BJ (cell line): ENCODE data around the gene KCTD17. TPM values are rescaled to one million over a fixed set of nuclear protein-coding genes. Genes with fewer than 3 reads are reported as not detected.

ENCODE experiments used
- CTCF ChIA-PET: fragments of 350-600 bp; formaldehyde crosslinking; extraction: SDS; loops from one replicate; lab custom pipeline; 2021; ENCODE audit warnings: antibody characterized with exemption, inconsistent platforms; lab: Yijun Ruan, JAX
- POLR2A ChIA-PET: fragments of 300-600 bp; sonication (Branson Sonifier 250); formaldehyde crosslinking; extraction: SDS; loops from one replicate; lab custom pipeline; 2021; ENCODE audit warnings: antibody characterized with exemption; lab: Charles Lee
- DNase-seq: peaks from one replicate; pipeline ENCODE4 v3.0.0-alpha.2; 2011; ENCODE audit warnings: low read depth
- H3K27me3 ChIP-seq: 2 replicates; pipeline ENCODE4 v1.6.0; 2011; ENCODE audit warnings: low read length; ENCODE audit not compliant: control insufficient read depth, insufficient read depth
- H3K36me3 ChIP-seq: 2 replicates; pipeline ENCODE4 v1.5.1; 2011; ENCODE audit warnings: low read length; ENCODE audit not compliant: control insufficient read depth, insufficient read depth
- H3K4me3 ChIP-seq: 2 replicates; pipeline ENCODE4 v1.5.1; 2011; ENCODE audit warnings: low read depth, mild to moderate bottlenecking, control low read depth, low read length
- CTCF ChIP-seq: IDR thresholded peaks from 2 replicates; pipeline ENCODE4 v1.5.1; 2011; ENCODE audit warnings: low read depth, mild to moderate bottlenecking, control low read depth, inconsistent platforms, low read length, moderate library complexity; ENCODE audit not compliant: insufficient read depth
- polyA plus RNA-seq: library from polyadenylated mRNA; depleted of rRNA; stranded (reverse); fragments of >200 nt; gene quantifications from 2 replicates; pipeline ENCODE4 v1.2.3, GENCODE V29; 2011

Gene KCTD17
- polyA plus RNA-seq, 1 experiment = 36.3 TPM

DNA sequence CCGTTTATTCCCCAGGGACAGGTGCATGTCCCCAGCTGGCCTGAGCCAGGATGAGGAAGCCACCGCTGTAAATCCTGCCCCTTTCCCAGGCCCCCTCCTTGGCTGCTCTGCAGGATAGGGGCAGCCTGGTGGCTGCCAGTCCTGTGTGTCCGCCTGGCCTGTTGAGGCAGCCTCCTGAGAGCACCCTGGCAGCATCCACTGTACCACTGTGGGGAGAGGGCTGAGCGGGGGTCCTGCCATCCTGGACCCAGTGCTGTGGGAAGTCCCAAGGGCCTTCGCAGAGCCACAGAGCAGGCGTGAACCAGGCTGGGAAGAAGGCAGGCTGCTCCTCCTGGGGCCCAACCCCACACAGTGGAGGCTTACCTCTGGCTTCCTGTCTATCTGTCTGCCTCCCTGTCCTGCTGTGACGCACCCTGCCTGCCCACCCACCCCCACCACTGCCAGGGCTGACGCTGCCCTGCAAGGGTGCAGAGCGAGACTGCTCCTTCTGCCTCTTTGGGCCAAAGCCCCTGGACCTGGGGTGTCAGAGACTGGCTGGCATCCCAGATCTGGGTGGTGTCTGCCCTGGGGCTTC, 8.4 kb downstream of the KCTD17 start:
- CTCF ChIA-PET = no interaction called here
- no peak for TF ChIP-seq CTCF
- Histone ChIP-seq H3K4me3 (no peak overlapping the region), H3K36me3 (peaks cover 4% of the 10 kb centered on the region), H3K27me3 (no peaks in the 10 kb centered on the region)
- POLR2A ChIA-PET = no interaction called here
- no peak for DNase-seq

- POLR2A ChIA-PET = no interaction called here
- Histone ChIP-seq H3K36me3 (peaks cover 4% of the 10 kb centered on the region), H3K27me3 (no peaks in the 10 kb centered on the region), H3K4me3 (no peak overlapping the region)
- DNase-seq = no peak
- CTCF ChIA-PET = interaction anchor here (0.7 to 0.8 kb wide), 2 partner anchors 15 to 16 kb away, joined by 3 read pairs; no protein-coding TSS in a partner anchor
- no peak for TF ChIP-seq CTCF
These were observed 9.5 kb downstream of the KCTD17 start for GRCh38 chr22:37060801-37061610.

GRCh38 chr22:37061611-37062375, 10.3 kb downstream of the KCTD17 start:
- DNase-seq = no peak
- no peaks in the 10 kb centered on the region for H3K27me3 ChIP-seq
- H3K4me3 ChIP-seq = no peak overlapping the region
- H3K36me3 ChIP-seq = peaks cover 4% of the 10 kb centered on the region; the same call in 1 of the 2 replicates
- TF ChIP-seq CTCF = no peak
- ChIA-PET CTCF (interaction anchor here (0.6 to 0.8 kb wide), 3 partner anchors 15 to 97 kb away, joined by 3 read pairs; no protein-coding TSS in a partner anchor), POLR2A (no interaction called here)

GRCh38 chr22:37062376-37062675, 10.8 kb downstream of the KCTD17 start:
- Histone ChIP-seq H3K4me3 (no peak overlapping the region), H3K36me3 (peaks cover 2% of the 10 kb centered on the region; the same call in 1 of the 2 replicates), H3K27me3 (no peaks in the 10 kb centered on the region)
- ChIA-PET POLR2A (no interaction called here), CTCF (interaction anchor here (0.6 kb wide), 1 partner anchor 97 kb away, joined by 3 read pairs; no protein-coding TSS in a partner anchor)
- no peak for DNase-seq
- no peak for TF ChIP-seq CTCF
